ENCODE data around the gene PISD.
"Not testable (repeated sequence)": the region's sequence is repeated elsewhere in the genome, so short reads cannot be mapped to it uniquely, and the experiment has no call there.

Gene PISD

DNA sequence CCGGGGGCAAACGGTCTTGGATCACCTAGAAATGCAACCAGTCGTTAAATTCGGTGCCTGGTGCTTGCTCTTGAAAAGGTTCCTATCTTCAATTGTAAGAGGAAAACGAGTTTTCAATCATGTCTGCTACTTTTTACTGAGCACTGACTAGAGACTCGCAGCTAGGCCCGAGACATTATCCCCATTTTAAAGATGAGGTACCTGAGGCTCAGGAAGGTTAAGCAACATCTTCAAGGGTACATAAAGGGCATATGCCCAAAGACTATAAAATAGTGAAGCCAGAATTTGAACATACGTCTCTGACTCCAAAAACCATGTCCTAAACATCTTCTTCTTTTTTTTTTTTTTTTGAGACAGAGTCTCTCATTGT is 638 bp upstream of the PISD start:
- H3K4me3 ChIP-seq (ENCODE audit: low read depth, low read length): peak overlapping the region; percentile 79
- TF ChIP-seq, protein P1, sequence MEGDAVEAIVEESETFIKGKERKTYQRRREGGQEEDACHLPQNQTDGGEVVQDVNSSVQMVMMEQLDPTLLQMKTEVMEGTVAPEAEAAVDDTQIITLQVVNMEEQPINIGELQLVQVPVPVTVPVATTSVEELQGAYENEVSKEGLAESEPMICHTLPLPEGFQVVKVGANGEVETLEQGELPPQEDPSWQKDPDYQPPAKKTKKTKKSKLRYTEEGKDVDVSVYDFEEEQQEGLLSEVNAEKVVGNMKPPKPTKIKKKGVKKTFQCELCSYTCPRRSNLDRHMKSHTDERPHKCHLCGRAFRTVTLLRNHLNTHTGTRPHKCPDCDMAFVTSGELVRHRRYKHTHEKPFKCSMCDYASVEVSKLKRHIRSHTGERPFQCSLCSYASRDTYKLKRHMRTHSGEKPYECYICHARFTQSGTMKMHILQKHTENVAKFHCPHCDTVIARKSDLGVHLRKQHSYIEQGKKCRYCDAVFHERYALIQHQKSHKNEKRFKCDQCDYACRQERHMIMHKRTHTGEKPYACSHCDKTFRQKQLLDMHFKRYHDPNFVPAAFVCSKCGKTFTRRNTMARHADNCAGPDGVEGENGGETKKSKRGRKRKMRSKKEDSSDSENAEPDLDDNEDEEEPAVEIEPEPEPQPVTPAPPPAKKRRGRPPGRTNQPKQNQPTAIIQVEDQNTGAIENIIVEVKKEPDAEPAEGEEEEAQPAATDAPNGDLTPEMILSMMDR (IDR thresholded peaks at IDR 0.05; ENCODE audit: low read depth, low read length, missing control alignments): no peak
- DNase-seq (ENCODE audit: low read depth): no peak

DNA sequence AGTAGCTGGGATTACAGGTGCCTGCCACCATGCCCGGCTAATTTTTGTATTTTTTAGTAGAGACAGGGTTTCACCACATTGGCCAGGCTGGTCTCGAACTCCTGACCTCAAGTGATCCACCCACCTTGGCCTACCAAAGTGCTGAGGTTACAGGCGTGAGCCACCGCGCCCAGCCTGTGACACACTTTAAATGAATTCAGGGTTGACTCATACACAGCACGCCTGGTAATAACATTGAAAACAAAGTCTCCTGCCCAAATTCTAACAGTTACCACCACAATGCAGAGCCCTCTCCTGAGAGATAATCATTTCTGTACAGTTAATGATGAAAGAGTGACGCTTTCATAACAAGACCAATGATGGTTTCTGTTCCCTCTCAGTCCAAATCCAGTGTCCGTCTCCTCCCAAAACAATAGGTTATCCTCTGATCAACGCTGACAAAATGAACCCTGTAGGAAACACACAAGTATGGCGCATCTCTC is 1.1 kb downstream of the PISD start:
- H3K4me3 ChIP-seq (ENCODE audit: low read depth, low read length): peak overlapping the region; percentile 79
- not testable (repeated sequence) for DNase-seq (ENCODE audit: low read depth)

DNA sequence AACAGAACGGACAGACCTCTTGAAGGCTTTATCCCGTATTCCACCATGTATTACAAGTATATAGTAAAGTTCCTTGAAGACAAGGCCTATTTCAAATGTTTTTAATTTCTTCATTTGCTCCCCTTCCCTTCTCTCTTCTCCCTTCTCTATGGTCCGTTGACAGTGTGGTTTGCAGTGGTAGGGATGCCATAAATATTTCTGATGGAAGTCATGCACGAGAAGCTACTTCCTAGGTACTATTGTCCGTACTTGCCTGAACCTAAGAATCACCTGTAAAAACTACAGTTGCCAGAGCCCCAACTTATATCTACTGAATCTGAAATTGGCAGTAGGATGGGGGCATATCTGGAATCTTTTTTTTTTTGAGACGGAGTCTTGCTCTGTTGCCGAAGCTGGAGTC is 2.8 kb downstream of the PISD start:
- TF ChIP-seq, protein P1 (IDR thresholded peaks at IDR 0.05; ENCODE audit: low read depth, low read length, missing control alignments): no peak
- no peak for DNase-seq (ENCODE audit: low read depth)
- H3K4me3 ChIP-seq (ENCODE audit: low read depth, low read length): no peak overlapping the region

DNA sequence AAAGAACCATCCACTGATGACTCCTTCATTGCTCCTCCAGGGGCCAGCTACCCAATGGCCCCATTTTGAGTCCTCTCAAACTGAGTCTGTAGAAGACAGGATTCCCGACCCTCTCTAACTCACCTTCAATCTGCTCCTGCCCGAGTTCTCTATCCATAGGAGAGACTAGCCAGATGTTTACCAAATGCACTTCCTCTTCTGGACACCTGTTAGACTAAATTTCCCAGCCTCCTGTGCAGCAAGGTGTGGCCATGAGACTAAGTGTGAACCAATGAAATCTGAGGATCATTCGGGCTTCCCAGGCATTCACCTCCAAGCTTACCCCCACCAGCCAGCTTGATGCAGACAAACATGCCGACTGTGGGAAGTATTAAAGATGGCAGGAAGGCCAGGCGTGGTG is 7.6 kb downstream of the PISD start:
- H3K4me3 ChIP-seq (ENCODE audit: low read depth, low read length): no peak overlapping the region
- TF ChIP-seq, protein P1 (IDR thresholded peaks at IDR 0.05; ENCODE audit: low read depth, low read length, missing control alignments): no peak
- DNase-seq (ENCODE audit: low read depth): no peak

DNA sequence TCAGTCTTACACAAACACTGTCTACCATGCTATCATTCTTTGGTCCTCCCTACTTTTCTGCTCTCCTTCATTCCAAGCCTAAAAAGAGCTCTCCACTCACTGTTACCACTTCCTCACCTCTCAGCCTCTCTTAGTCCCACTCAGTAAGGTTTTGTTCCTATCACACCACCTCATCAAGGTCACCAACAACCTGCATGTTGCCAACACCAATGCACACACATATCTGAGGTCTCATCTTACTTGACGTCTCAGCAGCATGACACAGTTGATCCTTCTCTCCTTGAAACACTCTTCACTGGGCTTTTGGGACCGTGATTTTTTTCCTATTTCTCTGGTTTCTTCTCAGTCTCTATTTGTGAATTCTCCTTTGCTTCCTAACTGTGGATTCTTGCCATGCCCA is 8.1 kb downstream of the PISD start:
- TF ChIP-seq, protein P1 (IDR thresholded peaks at IDR 0.05; ENCODE audit: low read depth, low read length, missing control alignments): no peak
- H3K4me3 ChIP-seq (ENCODE audit: low read depth, low read length): no peak overlapping the region
- DNase-seq (ENCODE audit: low read depth): no peak

DNA sequence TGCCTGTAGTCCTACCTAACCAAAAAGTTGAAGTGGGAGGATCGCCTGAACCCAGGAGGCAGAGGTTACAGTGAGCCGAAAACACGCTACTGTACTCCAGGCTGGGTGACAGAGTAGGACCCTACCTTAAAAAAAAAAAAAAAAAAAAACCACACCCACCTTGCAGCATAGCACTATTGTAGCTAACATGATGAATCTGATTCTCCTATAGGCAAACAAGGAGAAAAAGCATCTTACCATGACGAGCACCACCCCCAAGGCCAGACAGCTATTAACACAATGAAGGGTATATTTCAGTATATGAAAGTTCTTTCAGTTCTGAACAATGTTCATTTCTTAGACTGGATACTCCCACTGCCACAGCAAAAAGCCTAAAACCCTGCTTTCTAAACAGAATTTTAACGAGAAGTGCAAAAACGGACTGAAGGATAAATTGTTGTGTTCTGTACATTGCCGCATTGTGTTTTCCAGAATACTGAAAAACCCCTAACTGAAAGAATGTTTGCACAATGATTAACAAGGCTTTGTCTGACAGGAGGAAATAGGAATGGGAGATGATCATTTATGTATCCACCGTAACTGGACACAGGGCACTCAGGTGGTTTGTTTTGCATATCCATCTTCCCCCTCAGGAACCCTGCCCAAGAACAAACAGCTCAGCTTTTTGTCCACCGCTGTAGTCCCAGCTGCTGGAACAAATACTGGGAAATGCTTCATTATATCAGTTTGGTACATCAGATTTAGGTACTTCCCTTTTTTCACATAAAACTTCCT is 8.9 kb downstream of the PISD start:
- no peak overlapping the region for H3K4me3 ChIP-seq (ENCODE audit: low read depth, low read length)
- DNase-seq (ENCODE audit: low read depth): no peak
- TF ChIP-seq, protein P1 (IDR thresholded peaks at IDR 0.05; ENCODE audit: low read depth, low read length, missing control alignments): no peak

DNA sequence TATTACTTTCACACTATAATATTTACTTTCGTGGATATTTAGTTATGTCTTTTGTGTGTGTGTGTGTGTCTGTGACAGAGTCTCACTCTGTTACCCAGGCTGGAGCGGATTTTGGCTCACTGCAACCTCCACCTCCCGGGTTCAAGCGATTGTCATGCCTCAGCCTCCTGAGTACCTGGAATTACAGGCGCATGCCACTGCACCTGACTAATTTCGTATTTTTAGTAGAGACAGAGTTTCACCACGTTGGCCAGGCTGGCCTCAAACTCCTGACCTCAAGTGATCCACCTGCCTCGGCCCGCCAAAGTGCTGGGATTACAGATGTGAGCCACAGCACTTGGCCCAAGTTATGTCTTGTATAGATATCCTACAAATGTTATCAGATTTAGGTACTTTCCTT is 9.9 kb downstream of the PISD start:
- H3K4me3 ChIP-seq (ENCODE audit: low read depth, low read length): peak overlapping the region; percentile 19; the same call in 1 of the 2 replicates
- TF ChIP-seq, protein P1 (IDR thresholded peaks at IDR 0.05; ENCODE audit: low read depth, low read length, missing control alignments): no peak
- no peak for DNase-seq (ENCODE audit: low read depth)
